GM10847 (cell line): ENCODE data around the gene CDCA7.

Experiments used
- POLR2A ChIP-seq: IDR thresholded peaks from 2 replicates; pipeline ENCODE4 v1.6.1; 2011; ENCODE audit not compliant: insufficient read length; ENCODE audit errors: extremely low read depth

The CDCA7 gene

GRCh38 chr2:173394091-173394974, 39.7 kb downstream of the CDCA7 start:
- no peak for TF ChIP-seq POLR2A

- no peak for TF ChIP-seq POLR2A
Measured at GRCh38 chr2:173395567-173396351, 41.1 kb downstream of the CDCA7 start.

GRCh38 chr2:173397539-173397938, 42.9 kb downstream of the CDCA7 start:
- TF ChIP-seq POLR2A: no peak

GRCh38 chr2:173399229-173399628, 44.6 kb downstream of the CDCA7 start:
- no peak for TF ChIP-seq POLR2A

GRCh38 chr2:173400760-173401159, 46.1 kb downstream of the CDCA7 start:
- TF ChIP-seq POLR2A: no peak

- no peak for TF ChIP-seq POLR2A
Measured at GRCh38 chr2:173401716-173402326, 47.1 kb downstream of the CDCA7 start.

GRCh38 chr2:173402405-173402974, 47.8 kb downstream of the CDCA7 start:
- no peak for TF ChIP-seq POLR2A

- no peak for TF ChIP-seq POLR2A
Measured at GRCh38 chr2:173404841-173405750, 50.4 kb downstream of the CDCA7 start.

GRCh38 chr2:173407176-173407575, 52.5 kb downstream of the CDCA7 start:
- TF ChIP-seq POLR2A: no peak

- no peak for TF ChIP-seq POLR2A
Measured at GRCh38 chr2:173407646-173408045, 53.0 kb downstream of the CDCA7 start.

- TF ChIP-seq POLR2A: no peak
Measured at GRCh38 chr2:173410579-173410978, 55.9 kb downstream of the CDCA7 start.

GRCh38 chr2:173412628-173413027, 58.0 kb downstream of the CDCA7 start:
- no peak for TF ChIP-seq POLR2A

- TF ChIP-seq POLR2A: no peak
Measured at GRCh38 chr2:173414823-173415322, 60.2 kb downstream of the CDCA7 start.
